ENCODE data around the gene AQP7.

DNA sequence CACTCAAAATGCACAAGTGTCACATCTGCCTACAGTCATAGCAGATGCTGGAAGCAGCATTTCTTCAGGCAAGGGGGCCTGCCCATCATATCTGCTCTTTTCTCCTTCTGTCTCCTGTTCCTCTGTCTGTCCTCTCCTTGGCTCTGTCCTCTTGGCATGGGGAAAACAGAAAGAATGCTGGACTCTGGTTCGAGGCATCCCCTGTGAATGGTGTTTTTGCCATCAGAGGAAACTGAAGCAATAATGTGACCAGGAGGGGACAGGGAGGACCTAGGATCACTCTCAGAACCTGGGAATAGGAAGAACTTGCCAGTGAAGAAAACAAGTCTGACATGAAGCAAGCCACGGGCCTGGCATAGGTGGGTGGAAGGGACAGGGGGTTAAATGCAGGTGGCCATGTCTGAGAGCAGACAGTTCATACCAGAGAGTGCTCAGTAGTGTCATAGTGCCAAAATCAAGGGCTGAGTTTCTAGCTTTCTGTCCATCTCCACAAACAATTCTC, 35.3 kb downstream of the AQP7 start:
- TF ChIP-seq, protein P1, sequence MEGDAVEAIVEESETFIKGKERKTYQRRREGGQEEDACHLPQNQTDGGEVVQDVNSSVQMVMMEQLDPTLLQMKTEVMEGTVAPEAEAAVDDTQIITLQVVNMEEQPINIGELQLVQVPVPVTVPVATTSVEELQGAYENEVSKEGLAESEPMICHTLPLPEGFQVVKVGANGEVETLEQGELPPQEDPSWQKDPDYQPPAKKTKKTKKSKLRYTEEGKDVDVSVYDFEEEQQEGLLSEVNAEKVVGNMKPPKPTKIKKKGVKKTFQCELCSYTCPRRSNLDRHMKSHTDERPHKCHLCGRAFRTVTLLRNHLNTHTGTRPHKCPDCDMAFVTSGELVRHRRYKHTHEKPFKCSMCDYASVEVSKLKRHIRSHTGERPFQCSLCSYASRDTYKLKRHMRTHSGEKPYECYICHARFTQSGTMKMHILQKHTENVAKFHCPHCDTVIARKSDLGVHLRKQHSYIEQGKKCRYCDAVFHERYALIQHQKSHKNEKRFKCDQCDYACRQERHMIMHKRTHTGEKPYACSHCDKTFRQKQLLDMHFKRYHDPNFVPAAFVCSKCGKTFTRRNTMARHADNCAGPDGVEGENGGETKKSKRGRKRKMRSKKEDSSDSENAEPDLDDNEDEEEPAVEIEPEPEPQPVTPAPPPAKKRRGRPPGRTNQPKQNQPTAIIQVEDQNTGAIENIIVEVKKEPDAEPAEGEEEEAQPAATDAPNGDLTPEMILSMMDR (IDR thresholded peaks at IDR 0.05) = no peak
- TF ChIP-seq POLR2A (IDR thresholded peaks at IDR 0.05) = no peak
